Smooth muscle cell (in vitro differentiated cells): ENCODE results near the gene SAT2. TPM values are rescaled to one million over a fixed set of nuclear protein-coding genes. Genes with fewer than 3 reads are reported as not detected.

ENCODE experiments used
- DNase-seq: peaks from one replicate; lab custom pipeline; 2025; ENCODE audit not compliant: unreplicated experiment; lab: John Stamatoyannopoulos, UW
- H2AFZ ChIP-seq: fragments of 200-600 bp; sonication (generic); 2 replicates; pipeline ENCODE4 v1.6.0; 2016; ENCODE audit warnings: antibody characterized with exemption, low read depth, mild to moderate bottlenecking
- H3F3A ChIP-seq: fragments of 200-600 bp; sonication (generic); 2 replicates; pipeline ENCODE4 v1.6.0; 2017; ENCODE audit warnings: antibody characterized with exemption, low read depth
- H3K27ac ChIP-seq: fragments of 200-600 bp; sonication (generic); 2 replicates; pipeline ENCODE4 v1.5.1; 2016; ENCODE audit warnings: low read depth, mild to moderate bottlenecking
- H3K27me3 ChIP-seq: fragments of 200-600 bp; sonication (generic); 2 replicates; pipeline ENCODE4 v1.6.1; 2016; ENCODE audit warnings: low read depth, mild to moderate bottlenecking
- H3K36me3 ChIP-seq: fragments of 200-600 bp; sonication (generic); 2 replicates; pipeline ENCODE4 v1.5.1; 2016; ENCODE audit warnings: low read depth
- H3K4me1 ChIP-seq: fragments of 200-600 bp; sonication (generic); 2 replicates; pipeline ENCODE4 v1.5.1; 2016; ENCODE audit warnings: low read depth
- H3K4me2 ChIP-seq: fragments of 200-600 bp; sonication (generic); 2 replicates; pipeline ENCODE4 v1.6.0; 2016; ENCODE audit warnings: mild to moderate bottlenecking
- H3K4me3 ChIP-seq: fragments of 200-600 bp; sonication (generic); 2 replicates; pipeline ENCODE4 v1.5.1; 2016; ENCODE audit warnings: mild to moderate bottlenecking
- H3K79me2 ChIP-seq: fragments of 200-600 bp; sonication (generic); 2 replicates; pipeline ENCODE4 v1.6.0; 2016; ENCODE audit warnings: low read depth, mild to moderate bottlenecking
- H3K9ac ChIP-seq: fragments of 200-600 bp; sonication (generic); 2 replicates; pipeline ENCODE4 v1.6.0; 2016; ENCODE audit warnings: low read depth
- H3K9me3 ChIP-seq: fragments of 200-600 bp; sonication (generic); replicated peaks from 2 replicates; pipeline ENCODE4 v1.5.1; 2016; ENCODE audit warnings: low read depth
- H4K20me1 ChIP-seq: fragments of 200-600 bp; sonication (generic); 2 replicates; pipeline ENCODE4 v1.6.0; 2016; ENCODE audit warnings: low read depth
- CTCF ChIP-seq: fragments of 200-600 bp; sonication (generic); IDR thresholded peaks from 2 replicates; pipeline ENCODE4 v1.5.1; 2017; ENCODE audit warnings: borderline replicate concordance, mild to moderate bottlenecking, antibody characterized with exemption; ENCODE audit not compliant: insufficient read depth, poor library complexity, severe bottlenecking
- WGBS: methylation state at CpG from one replicate; pipeline ENCODE4 v1.1.7; 2016; ENCODE audit warnings: low lambda C conversion rate; 5-methylcytosine and 5-hydroxymethylcytosine counted together
- polyA plus RNA-seq: library from polyadenylated mRNA; unstranded; fragments of >200 nt; fragmentation: Nextera tagmentation; extraction: Ambion mirVana; gene quantifications from 2 replicates; pipeline ENCODE4 v1.2.1, GENCODE V29; 2016
- total RNA-seq: library from RNA; depleted of rRNA; stranded (reverse); fragments of >200 nt; gene quantifications from 2 replicates; pipeline ENCODE4 v1.2.3, GENCODE V29; 2014

SAT2 gene
- total and polyA plus RNA-seq, 2 experiments from 2014 or later, result 64.9 to 74.2 TPM

- no peak overlapping the region for H3K27ac ChIP-seq
Observed at GRCh38 chr17:7620835-7621234, 6.8 kb downstream of the SAT2 start.

DNA sequence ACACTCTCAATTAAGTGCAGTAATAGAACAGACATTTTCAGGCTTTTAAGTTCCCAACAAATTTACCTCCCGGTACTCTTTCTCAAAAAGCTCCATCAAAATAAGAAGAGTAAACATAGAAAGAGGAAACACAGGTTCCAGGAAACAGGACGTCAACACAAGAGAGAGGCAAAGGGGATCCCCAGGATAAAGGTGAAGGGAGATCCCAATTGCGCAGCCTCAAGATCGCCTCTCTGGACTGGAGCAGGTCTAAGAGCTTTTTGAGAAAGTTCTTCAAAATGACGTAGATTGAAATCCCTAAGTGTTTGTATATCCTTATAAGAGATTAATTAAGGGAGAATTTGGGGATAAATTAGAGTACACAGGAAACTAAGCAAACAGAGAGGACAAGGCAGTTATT lies 9.0 kb downstream of the SAT2 start:
- Histone ChIP-seq H3K4me1 (peaks cover 2% of the 10 kb centered on the region), H3K27me3 (no peaks in the 10 kb centered on the region), H3F3A (no peaks in the 10 kb centered on the region), H3K36me3 (no peaks in the 10 kb centered on the region), H3K79me2 (peaks cover 5% of the 10 kb centered on the region), H3K27ac (no peak overlapping the region), H3K9me3 (no peaks in the 10 kb centered on the region), H3K9ac (no peak overlapping the region), H4K20me1 (peaks cover 5% of the 10 kb centered on the region), H3K4me3 (no peak overlapping the region), H3K4me2 (no peak overlapping the region), H2AFZ (no peak overlapping the region)
- DNase-seq, result no peak
- WGBS, result 91% methylated on average over 5 of the region's 5 CpGs
- TF ChIP-seq CTCF, result no peak

More at GRCh38 chr17:7620835-7621234, 6.8 kb downstream of the SAT2 start:
- Histone ChIP-seq H3K4me3 (no peak overlapping the region), H3K79me2 (no peaks in the 10 kb centered on the region), H3F3A (no peaks in the 10 kb centered on the region), H4K20me1 (no peaks in the 10 kb centered on the region), H3K27me3 (no peaks in the 10 kb centered on the region), H3K9me3 (no peaks in the 10 kb centered on the region), H3K36me3 (no peaks in the 10 kb centered on the region), H3K9ac (no peak overlapping the region), H2AFZ (no peak overlapping the region), H3K4me2 (no peak overlapping the region), H3K4me1 (no peaks in the 10 kb centered on the region)
- TF ChIP-seq CTCF, result no peak
- DNase-seq, result no peak
- WGBS, result 97% methylated on average over 8 of the region's 8 CpGs

GRCh38 chr17:7615265-7615747 lies 12.3 kb downstream of the SAT2 start:
- H3K4me2 ChIP-seq, result peak overlapping the region; percentile 83
- H3K4me1 ChIP-seq, result peaks cover 18% of the 10 kb centered on the region
- no peaks in the 10 kb centered on the region for H3K9me3 ChIP-seq
- no peaks in the 10 kb centered on the region for H3F3A ChIP-seq
- WGBS, result 8% methylated on average over 28 of the region's 28 CpGs
- H2AFZ ChIP-seq, result peak overlapping the region; percentile 47
- no peak for DNase-seq
- H3K9ac ChIP-seq, result no peak overlapping the region
- peak overlapping the region; percentile 65 for H3K27ac ChIP-seq
- peak overlapping the region; percentile 55 for H3K4me3 ChIP-seq
- H3K27me3 ChIP-seq, result no peaks in the 10 kb centered on the region
- no peak for TF ChIP-seq CTCF
- peaks cover 38% of the 10 kb centered on the region for H3K79me2 ChIP-seq
- H4K20me1 ChIP-seq, result peaks cover 38% of the 10 kb centered on the region
- no peaks in the 10 kb centered on the region for H3K36me3 ChIP-seq

GRCh38 chr17:7614425-7615264 lies 13.0 kb downstream of the SAT2 start, which contains the start of gene FXR2:
Gene FXR2 (minus strand): TSS chr17:7614897. CDS start chr17:7614532, 365 bp downstream.
- Histone ChIP-seq H2AFZ (peak within 1 kb of the TSS; percentile 47), H3K4me2 (peak within 1 kb of the TSS; percentile 88), H3K79me2 (peaks cover 43% of the 10 kb centered on the region), H3F3A (no peaks in the 10 kb centered on the region), H3K27ac (peak within 1 kb of the TSS; percentile 68), H3K4me3 (peak within 1 kb of the TSS; percentile 58), H3K36me3 (no peaks in the 10 kb centered on the region), H3K27me3 (no peaks in the 10 kb centered on the region), H3K9me3 (no peaks in the 10 kb centered on the region), H4K20me1 (peaks cover 43% of the 10 kb centered on the region), H3K9ac (peak within 1 kb of the TSS; percentile 83), H3K4me1 (peaks cover 18% of the 10 kb centered on the region)
- peak; percentile 100 for DNase-seq
- WGBS, result 2% methylated on average over 50 of the region's 93 CpGs
- peak; percentile 43 for TF ChIP-seq CTCF
